NCI-H1417 (cell line): ENCODE measurements around the gene CSNK2A2.
A peak's percentile ranks its signal among the peaks of the same experiment; 100 is the strongest.

Experiments
- DNase-seq, 3 experiments: peaks; one replicate each; lab custom pipeline; 2025; lab: John Stamatoyannopoulos, UW

Gene CSNK2A2

DNA sequence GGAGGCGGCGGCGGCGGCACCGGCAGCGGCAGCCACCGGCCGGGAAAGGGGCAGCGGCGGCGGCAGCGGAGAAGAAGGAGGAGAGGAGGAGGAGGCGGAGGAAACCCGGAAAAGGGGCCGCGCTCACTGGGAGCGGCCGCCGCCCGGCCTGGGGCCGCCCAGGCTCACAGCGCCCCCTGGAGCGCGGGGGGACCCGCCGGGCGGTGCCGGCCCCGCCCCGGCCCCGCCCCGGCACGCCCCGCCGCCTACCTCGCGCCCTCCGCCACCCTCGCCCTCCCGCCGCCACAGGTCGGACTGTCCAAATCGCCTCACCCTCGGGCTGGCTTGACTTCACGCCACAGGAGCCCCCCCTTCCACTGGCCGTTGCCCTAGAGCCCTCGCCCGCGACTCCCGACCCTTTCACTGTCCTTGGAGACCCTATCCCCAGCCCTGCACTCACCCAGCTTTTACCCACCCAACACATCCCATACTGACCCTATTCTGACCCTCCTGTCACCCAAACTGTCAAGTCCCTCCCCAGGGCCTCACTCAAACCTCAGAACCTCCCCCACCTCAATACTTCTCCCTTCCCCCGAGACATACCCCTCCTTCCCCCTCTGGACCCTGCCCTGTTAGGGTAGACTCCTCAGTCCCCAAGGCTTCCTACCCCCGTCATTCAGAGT lies at the start of gene CSNK2A2:
TSS of gene CSNK2A2 (minus strand) at position 85 of the 662 bp plus-strand sequence. CDS start 370 bp downstream, outside the sequence.
- DNase-seq: peak; percentile 60 to 73 (median 68)

DNA sequence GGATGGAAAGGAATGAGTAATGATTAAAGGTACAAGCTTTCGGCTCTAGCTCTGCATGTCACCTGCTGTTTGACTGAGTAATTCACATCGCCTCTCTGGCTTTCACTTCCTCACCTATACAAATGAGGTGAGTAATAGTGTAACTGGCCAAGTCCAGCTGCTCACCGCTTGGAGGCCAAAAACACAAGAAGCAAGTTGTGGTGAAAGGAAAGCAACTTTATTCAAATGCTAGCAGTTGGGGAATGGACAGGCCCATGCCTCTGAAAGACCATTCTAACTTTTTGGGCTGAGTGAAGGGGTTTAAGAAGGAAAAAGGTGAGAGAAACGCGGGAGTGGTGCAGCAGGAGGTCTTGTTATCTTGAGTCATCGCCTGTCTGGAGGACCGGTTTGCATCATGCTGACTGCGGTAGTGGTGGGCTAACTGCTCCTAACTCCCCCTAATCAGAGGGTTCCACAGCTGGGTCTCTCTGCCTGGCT lies 45.7 kb upstream of the CSNK2A2 start:
- no peak for DNase-seq

DNA sequence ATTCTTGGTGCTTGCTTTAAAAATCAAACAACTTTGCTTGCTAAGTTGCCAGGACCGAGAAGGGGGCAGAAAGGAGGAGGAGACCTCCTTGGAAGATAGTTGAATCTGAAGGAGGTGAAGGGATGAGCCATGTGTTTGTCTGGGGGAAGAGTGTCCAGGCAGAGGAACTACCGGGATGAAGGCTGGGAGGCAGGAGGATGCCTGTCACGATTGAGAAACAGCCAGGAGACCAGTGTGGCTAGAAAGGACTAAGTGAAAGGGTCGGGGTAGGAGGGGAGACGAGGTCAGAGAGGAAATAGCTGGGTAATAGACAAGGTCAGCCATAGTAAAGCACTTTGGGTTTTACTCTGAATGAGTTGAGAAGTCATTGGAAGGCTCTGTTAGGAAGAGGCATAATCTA lies 38.9 kb upstream of the CSNK2A2 start:
- DNase-seq: peak in 2 of 3 experiments; percentile 36 to 62

DNA sequence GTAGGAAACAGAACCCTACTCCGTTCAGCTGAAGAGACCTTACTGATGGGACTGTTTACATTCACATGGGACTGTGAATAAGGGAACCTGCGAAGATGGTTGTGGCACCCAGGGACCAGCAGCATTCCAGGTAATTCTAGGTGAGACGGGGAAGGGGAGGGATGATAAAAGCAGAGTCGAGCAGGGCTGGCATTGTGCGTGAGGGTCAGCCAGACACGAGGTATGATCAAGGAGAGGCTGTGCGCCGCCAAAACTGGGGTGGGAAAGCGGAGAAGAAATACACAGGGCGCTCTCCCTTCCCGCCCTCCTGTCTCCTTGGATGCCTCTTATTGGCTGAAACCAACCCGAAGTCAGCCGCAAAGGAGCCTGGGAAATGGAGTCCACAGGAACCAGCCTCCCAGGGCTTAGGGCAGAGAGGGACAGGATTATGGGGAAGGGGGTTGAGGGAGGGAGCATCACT lies 38.4 kb upstream of the CSNK2A2 start:
- peak; percentile 60 to 90 (median 83) for DNase-seq

DNA sequence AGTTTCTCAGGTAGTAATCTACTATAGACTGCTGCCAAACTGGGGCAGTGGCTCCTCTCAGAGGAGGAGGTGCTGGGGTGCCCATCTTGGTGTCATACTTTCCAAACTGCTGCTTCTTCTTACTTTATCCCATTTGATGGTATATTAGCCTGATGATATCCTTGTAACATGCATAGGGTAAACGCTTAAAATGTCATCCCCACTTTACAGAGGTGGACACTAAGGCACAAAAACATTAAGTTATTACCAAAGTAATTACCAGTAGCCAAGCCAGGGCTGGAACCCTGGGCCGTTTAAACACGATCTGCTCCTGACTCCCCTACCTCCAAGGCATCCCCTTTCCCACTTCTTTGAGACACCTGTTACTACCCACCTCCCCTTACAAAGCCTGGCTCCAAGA lies 37.8 kb upstream of the CSNK2A2 start:
- no peak for DNase-seq

DNA sequence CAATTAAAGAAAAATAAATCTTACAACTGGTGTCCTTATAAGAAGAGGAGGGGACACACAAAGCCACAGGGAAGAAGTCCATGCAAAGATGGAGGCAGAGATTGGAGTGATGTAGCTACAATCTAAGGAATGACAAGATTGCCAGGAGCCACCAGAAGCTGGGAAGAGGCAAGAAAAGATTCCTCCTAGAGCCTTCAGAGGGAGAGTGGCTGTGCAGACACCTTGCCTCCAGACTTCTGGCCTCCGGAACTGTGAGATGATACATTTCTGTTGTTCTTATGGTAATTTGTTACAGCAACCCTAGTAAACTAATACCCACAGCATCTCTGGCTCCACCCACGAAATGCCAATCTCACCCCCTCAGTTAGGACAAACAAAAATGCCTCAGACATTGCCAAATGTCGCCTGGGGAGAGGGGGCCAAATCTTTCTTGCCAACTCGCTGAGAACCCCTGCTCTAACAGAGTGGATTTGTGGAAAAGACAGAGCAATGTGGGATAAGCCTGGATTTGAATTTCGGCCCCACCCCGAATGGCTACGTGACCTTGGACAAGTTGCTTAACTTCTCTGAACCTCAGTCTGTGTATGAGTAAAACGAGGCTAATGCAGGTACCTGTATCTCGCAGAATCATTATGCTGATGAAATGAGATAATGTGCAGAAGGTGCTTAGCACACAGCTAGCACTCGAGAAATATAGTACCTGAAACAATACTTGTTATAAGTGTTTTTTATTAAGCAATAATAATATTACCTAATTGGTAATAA lies 37.1 kb upstream of the CSNK2A2 start:
- DNase-seq: no peak

DNA sequence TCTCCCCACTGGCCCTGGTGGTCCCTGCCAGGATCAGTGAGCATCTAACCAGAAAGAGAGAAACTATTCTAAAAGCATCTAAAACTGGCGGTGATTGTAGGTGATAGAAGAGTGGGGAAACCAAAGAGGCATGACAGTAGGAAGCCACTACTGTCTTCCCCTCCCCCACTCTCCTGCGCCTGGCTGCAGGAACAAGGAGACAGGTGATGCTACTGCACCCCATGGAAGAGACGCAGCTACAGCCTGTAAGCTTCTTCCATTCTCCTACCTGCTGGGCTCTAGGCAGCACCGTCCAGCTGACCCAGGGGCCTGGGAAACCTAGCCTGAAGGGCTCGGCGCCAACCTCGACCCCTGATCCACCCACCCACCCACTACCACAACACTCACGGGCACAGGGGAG lies 32.4 kb upstream of the CSNK2A2 start:
- no peak for DNase-seq

DNA sequence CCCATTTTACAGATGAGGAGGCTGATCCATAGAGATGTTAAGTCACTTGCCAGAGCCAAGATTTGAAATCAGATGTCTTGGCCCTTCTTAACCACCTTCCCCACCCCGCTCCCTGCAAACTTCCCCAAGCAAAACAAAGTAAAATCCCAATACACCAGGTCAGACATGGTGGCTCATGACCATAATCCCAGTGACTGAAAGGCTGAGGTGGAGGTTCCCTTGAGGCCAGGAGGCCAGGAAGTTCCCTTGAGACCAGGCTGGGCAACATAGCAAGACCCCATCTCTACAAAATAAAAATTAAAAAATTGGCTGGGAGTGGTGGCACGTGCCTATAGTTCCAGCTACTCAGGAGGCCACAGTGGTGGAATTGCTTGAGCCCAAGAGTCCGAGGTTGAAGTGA lies 28.9 kb upstream of the CSNK2A2 start:
- DNase-seq: no peak

DNA sequence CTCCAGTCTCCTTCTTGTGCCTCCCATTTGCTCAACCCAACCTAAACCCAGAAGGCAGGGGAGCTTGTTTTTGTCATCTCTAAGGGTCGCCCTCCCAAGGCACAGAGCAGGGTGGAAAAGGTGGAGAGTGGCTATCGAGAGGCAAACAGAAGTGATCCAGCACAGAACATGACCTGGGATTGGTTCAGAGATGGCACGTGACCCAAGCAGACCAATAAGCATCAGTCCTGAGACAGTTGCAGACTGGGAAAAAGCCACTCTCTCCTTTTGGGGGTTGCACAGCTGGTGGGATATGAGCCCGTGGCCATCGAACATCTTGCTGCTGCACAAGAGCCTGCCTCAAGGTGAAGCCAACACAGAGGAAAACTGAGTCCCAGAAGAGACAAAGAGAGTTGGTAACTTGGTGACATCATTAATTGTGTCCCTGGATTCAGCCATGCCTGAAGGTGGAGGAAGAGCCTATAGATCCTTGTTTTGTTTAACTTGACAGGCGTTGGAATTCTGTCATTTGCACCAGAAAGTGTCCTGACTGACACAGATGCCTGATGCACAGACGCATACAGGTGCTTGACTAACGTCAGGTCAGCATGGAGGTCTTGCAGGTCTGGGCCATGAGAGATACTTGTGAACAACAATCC lies 28.2 kb upstream of the CSNK2A2 start:
- no peak for DNase-seq

DNA sequence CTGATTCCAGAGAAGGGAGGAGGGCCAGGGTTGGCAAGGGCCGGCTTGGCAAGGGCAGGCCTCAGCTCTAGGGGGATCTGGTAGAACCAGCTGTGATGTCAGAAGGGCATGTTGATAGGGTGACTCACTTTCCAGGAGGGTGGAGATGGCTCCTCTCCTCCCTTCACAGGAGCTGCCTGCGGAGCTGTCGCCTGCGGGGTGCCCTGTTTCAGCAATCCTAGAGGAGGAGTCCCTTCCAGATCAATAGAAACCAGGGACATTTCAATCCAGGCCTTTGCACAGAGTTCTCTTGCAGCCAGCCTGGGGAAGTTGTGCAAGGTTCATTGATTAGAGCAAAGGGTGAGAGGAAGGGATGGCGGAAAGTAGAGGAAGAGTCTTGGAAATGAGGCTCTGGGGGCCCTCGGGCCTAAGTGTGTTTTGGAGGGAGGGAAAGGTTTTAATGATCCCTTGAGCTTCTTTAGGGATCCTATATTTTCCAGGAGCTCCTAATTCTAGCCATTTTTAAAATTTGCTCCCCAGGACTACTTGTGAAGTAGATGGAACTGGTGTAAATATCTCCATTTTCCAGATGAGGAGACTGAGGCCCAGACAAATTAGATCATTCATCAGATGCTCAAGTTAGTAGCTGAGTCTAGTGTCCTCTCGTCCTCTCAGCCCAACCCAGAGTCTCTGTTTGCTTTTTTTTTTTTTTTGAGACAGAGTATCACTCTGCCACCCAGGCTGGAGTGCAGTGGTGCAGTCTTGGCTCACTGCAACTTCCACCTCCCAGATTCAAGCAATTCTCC lies 24.8 kb upstream of the CSNK2A2 start:
- no peak for DNase-seq

DNA sequence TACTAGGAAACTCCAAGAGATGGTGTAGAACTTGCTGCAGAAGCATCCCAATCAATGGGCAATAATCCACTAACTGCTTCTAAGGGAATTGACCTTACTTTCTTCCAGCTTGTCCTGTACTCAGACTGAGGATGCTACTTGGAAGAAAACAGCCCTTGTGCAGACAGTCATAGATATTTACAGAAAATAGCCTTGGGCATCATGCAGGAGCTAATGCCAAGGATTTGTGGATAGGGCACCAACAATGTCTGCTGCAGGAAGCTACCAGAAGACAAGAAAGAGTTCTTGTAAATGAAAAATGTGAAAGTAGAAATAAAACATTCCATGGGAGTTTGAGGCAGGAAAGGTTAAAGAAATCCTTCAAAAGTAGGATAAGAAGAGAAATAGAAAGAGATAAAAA lies 21.5 kb upstream of the CSNK2A2 start:
- DNase-seq: no peak

DNA sequence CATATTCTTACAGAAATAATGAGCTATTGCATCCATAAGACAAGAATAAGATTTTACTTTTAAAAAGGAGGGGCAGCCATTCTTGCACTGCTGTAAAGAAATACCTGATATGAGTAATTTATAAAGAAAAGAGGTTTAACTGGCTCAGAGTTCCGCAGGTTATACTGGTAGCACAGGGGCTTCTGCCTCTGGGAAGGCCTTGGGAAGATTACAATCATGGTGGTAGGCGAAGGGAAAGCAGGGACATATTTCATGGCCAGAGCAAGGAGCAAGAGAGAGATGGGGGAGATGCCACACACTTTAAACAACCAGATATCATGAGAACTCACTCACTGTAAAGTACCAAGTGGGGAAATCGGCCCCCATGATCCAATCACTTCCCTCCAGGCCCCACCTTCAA lies 20.9 kb upstream of the CSNK2A2 start:
- no peak for DNase-seq

DNA sequence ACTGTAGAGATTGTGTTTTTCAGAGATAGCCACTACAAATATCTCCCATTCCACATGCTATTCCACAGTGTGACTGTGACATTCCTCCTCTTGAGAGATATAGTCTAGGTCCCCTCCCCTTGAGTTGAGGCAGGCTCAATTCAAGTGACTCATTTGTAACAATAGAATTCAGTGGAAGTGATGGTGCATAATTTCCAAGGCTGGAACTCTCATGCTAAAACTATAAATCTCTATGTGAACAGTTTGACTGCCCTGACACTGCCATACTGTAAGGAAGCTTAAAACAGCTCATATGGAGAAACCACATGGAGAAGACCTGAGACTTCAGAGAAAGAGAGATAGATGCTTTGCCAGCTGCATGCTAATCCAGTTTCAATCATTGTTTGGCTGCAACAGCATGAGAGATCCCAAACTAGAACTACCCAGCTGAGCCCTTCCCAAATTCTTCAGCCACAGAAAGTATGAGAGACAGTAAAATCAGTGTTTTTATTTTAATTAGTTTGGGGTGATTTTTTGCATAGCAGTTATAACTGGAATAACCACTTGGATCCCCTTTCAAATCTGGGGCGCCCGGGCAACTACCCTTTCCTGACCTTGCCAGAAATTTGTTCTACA lies 19.5 kb upstream of the CSNK2A2 start:
- no peak for DNase-seq

DNA sequence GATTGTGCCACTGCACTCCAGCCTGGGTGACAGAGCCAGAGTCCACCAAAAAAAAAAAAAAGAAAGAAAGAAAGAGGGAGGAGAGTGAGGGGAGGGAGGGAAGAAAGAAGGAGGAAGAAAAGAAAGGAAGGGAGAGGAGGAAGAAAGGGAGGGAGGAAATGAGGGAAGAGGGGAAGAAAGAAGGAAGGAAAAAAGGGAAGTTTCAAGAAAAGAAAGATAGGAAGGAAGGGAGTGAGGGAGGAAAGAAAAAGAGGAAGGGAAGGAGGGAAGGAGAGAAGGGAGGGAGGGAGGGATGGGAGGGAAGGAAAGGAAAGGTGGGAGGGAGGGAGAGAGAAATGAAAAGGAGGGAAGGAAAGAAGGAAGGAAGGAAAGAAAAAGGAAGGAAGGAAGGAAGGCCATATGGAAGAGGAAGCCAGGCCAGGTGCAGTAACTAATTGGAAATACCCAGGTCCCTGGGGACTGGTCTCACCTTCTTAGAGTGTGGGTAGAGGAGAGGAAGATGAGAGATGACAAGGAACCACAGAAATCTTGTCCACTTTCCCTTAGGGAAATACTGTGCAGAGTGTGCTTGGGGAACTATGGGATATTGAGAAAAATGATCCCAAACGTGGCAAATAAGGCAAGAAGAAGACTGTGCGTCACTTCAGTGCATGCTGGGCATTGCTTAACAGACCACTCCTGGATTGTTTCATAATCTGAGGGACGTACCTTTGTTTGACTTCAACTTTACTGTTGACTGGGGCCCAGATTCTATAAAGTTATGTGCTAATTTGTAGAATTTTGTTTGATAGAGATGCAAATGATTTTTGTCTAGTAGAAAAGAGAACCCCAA lies 15.1 kb upstream of the CSNK2A2 start:
- DNase-seq: no peak

DNA sequence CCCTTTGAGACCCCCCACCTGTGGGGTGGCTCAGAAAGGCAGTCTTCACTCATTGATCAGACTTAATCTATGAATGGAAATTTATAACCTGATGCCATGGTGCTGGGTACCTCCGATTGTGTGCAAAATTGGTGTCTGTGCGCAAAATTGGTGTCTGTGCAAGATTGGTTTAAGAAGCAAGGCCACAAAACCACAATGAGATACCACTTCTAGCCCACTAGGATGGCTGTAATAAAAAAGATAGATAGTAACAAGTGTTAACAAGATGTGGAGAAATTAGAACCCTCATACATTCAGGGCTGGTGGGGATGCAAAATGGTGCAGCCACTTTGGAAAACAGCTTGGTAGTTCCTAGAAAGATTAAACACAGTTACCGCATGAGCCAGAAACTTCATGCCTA lies 13.9 kb upstream of the CSNK2A2 start:
- DNase-seq: no peak

DNA sequence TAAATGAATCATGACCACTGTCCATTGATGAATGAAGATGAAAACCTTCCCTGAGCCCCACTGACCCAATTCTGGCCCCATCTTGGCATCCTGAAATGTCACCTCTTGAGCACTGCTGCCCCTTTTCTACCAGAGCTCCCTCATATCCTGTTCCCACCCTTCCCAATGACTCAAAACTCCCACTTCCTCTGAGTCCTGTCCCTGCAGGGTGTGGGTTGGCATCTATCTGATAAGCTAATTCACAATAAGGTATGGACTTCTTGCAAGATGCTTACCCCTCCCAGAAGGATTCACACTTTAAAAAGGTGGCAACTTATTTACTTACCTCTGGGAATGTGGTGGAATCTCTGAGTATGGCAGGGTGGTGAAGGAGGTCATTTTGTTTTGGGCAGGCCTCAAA lies 13.3 kb upstream of the CSNK2A2 start:
- no peak for DNase-seq

DNA sequence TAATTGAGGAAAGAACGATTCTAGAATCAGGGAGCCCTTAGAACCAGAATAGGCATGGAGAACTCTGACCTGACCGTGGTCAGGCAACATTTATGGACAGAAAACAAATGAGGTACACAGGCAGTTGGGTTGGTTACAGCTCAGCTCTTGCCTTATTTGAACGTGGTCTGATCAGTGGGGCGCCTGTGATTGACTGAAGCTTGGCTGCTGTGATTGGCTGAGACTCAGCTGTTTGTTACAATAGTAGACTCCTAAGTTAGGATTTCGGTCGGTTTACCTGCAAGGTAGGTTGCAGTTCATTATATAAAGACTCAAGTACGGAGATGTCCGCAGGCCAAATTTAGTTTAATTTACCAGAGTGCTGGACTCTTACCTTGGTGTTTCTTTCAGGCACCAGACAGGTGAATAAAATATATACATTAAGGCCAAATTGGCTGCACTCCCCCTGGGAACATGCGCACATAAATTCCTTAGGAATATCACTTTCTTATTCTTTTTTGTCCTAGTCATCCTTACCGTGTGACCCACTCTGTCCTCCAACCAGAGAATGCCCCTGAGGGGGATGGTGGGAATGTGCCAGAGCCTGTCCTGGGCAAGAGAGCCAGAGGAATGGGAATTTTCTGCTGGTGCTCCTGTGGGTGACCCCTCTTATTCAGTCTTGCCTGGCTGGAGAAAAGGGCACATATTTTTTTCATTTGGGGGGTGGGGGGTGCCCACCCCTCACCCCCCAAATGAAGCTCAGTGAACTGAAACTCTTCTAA lies 7.5 kb upstream of the CSNK2A2 start:
- no peak for DNase-seq

DNA sequence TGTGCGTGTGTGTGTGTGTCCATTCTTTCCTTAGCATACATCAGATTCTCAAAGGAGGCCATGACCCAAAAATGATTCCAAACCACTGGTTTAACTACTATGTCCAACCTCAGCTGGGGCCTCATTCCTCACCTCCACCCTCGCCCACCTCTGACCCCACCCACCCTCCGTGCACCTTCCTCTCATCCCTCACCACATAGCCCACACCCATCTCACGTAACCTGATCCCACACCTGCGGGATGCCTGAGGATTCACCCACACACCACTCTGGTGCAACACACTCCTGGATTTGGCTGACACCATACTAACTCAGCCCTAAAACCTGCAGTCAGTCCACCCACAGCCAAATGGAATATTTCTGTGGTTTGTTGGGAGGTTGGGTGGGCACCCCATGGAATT lies 3.3 kb upstream of the CSNK2A2 start:
- DNase-seq: no peak

DNA sequence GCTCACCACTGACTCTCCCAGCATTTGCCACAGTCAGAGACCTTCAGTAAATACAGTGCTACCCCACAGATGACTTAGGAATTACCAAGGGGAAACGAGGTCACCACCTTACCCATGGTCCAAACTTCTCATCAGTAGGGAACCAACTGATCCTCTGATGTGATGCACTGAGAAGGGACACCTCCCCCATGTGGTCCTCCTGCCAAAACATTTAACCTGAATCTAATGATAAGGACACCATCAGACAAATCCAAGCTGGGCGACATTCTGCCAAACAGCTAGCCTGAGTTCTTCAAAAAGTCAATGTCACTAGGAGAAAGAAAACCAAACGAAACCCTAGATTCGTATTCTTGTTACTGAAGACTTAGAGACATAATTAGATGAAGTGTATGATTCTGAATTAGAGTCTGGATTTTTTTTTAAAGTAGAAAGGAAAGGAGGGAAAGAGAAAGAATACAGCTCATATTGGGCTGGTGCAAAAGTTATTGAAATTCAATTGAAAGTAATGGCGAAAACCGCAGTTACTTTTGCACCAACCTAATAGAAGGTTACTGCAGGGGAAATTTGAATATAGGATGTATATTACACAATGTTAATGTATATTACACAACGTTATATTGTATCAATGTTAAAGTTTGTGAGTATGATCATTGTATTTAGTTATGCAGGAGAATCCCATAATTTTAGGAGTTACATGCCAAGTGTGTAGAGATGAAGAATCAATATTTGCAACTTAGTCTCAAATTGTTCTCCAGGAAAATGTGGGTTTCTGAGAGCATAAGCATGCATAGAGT lies 2.3 kb upstream of the CSNK2A2 start:
- DNase-seq: no peak
